ENCODE data around the gene ACP1. TPM values are rescaled to one million over a fixed set of nuclear protein-coding genes. Genes with fewer than 3 reads are reported as not detected.

The ACP1 gene
- total and polyA plus RNA-seq, 2 experiments from 2014 or later: 189 to 281 TPM

- H2AFZ ChIP-seq: no peak overlapping the region
- ATAC-seq (no peak), DNase-seq (ENCODE audit: low spot score) (no peak)
- no peak overlapping the region for H3K4me3 ChIP-seq
- H3K4me1 ChIP-seq (ENCODE audit: insufficient read depth): peaks cover 4% of the 10 kb centered on the region; the same call in 1 of the 2 replicates
- H3K36me3 ChIP-seq (ENCODE audit: insufficient read depth): 0 out of 2 replicates have a peak, but pooled peaks cover 3% of the 10 kb centered on the region
- H4K20me1 ChIP-seq (replicated peaks; ENCODE audit: insufficient read depth): no peaks in the 10 kb centered on the region
- H3K79me2 ChIP-seq (replicated peaks; ENCODE audit: insufficient read depth): no peaks in the 10 kb centered on the region
- no peak overlapping the region for H3K27ac ChIP-seq (ENCODE audit: low read depth)
- H3K4me1 Mint-ChIP-seq: peaks cover 15% of the 10 kb centered on the region
- H3K27me3 Mint-ChIP-seq (ENCODE audit: insufficient read depth, low read depth, poor library complexity): no peaks in the 10 kb centered on the region
- H3K36me3 Mint-ChIP-seq (ENCODE audit: low read depth): peaks cover 10% of the 10 kb centered on the region; the same call in 2 of the 3 replicates
- H3K4me3 Mint-ChIP-seq: no peak overlapping the region
- H3K9me2 ChIP-seq (ENCODE audit: insufficient read depth): no peaks in the 10 kb centered on the region
- H3K27me3 ChIP-seq (ENCODE audit: insufficient read depth): no peaks in the 10 kb centered on the region
- no peaks in the 10 kb centered on the region for H3F3A ChIP-seq (replicated peaks; ENCODE audit: low read depth)
- no peak for TF ChIP-seq REST (IDR thresholded peaks at IDR 0.05; ENCODE audit: unreplicated experiment)
- TF ChIP-seq NANOG (IDR thresholded peaks at IDR 0.05; ENCODE audit: borderline replicate concordance): no peak
- no peak for TF ChIP-seq EZH2 (IDR thresholded peaks at IDR 0.05; ENCODE audit: low read depth, unreplicated experiment)
- no peak for TF ChIP-seq STAT1 (IDR thresholded peaks at IDR 0.05; ENCODE audit: unreplicated experiment)
- TF ChIP-seq CREB1 (CRISPR knock-in tag; IDR thresholded peaks at IDR 0.05; ENCODE audit: low read depth): no peak
- no peak for TF ChIP-seq EZH2phosphoT487 (IDR thresholded peaks at IDR 0.05; ENCODE audit: unreplicated experiment)
- no peak for TF ChIP-seq CTCF (conservative IDR thresholded peaks at IDR 0.05; ENCODE audit: low read depth in 2 of 2)
- TF ChIP-seq JUNB (IDR thresholded peaks at IDR 0.05; ENCODE audit: unreplicated experiment): no peak
- no peak for TF ChIP-seq ZNF462 (CRISPR knock-in tag; IDR thresholded peaks at IDR 0.05)
- no peak for TF ChIP-seq ZNF114 (CRISPR knock-in tag; IDR thresholded peaks at IDR 0.05)
- TF ChIP-seq ZNF331 (CRISPR knock-in tag; IDR thresholded peaks at IDR 0.05; ENCODE audit: low read depth): no peak
- no peak for TF ChIP-seq POLR2AphosphoS5 (IDR thresholded peaks at IDR 0.05; ENCODE audit: low read depth)
- TF ChIP-seq ETS1 (IDR thresholded peaks at IDR 0.05): no peak
- H3K27ac Mint-ChIP-seq: no peak overlapping the region
- no peaks in the 10 kb centered on the region; the same call in 2 of the 3 replicates for H3K9me3 Mint-ChIP-seq
- H3K4me2 ChIP-seq: no peak overlapping the region
These were observed 15.2 kb upstream of the ACP1 start for GRCh38 chr2:249538-250042.

All from GM23338 (cell line).